ENCODE results near the gene GPAM.
"Not testable (repeated sequence)": the region's sequence is repeated elsewhere in the genome, so short reads cannot be mapped to it uniquely, and the experiment has no call there.

The GPAM gene

GRCh38 chr10:112183329-112184051, at the start of gene GPAM:
Gene GPAM, minus strand, starts transcription at chr10:112183765. Its CDS starts 1,981 bp downstream, at chr10:112181784.
- H3K4me3 ChIP-seq: peak within 1 kb of the TSS; percentile 62 to 90 (median 78)

GRCh38 chr10:112232670-112233069, 49.1 kb upstream of the GPAM start:
- Histone ChIP-seq H3K4me3 (no peak overlapping the region), H3K27ac (no peak overlapping the region)

More at GRCh38 chr10:112183329-112184051, at the start of gene GPAM:
- peak within 1 kb of the TSS; percentile 13 to 86 (median 76) for H3K27ac ChIP-seq

GRCh38 chr10:112231602-112232400, 48.2 kb upstream of the GPAM start:
- Histone ChIP-seq H3K4me3 (no peak overlapping the region), H3K27ac (no peak overlapping the region)

- Histone ChIP-seq H3K4me3 (no peak overlapping the region), H3K27ac (no peak overlapping the region)
Measured at GRCh38 chr10:112230325-112230988, 46.9 kb upstream of the GPAM start.

- no peak overlapping the region for H3K27ac ChIP-seq
- no peak overlapping the region for H3K4me3 ChIP-seq
Measured at GRCh38 chr10:112229901-112230300, 46.3 kb upstream of the GPAM start.

GRCh38 chr10:112229096-112229495, 45.5 kb upstream of the GPAM start:
- no peak overlapping the region for H3K4me3 ChIP-seq
- no peak overlapping the region for H3K27ac ChIP-seq

- not testable (repeated sequence) for H3K27ac ChIP-seq, H3K4me3 ChIP-seq
Measured at GRCh38 chr10:112228366-112229088, 45.0 kb upstream of the GPAM start.

- H3K4me3 ChIP-seq: no peak overlapping the region
- no peak overlapping the region for H3K27ac ChIP-seq
Measured at GRCh38 chr10:112227331-112227987, 43.9 kb upstream of the GPAM start.

- Histone ChIP-seq H3K27ac (no peak overlapping the region), H3K4me3 (no peak overlapping the region)
Measured at GRCh38 chr10:112226439-112227248, 43.1 kb upstream of the GPAM start.

GRCh38 chr10:112225771-112226438, 42.3 kb upstream of the GPAM start:
- Histone ChIP-seq H3K27ac (no peak overlapping the region), H3K4me3 (no peak overlapping the region)

GRCh38 chr10:112224933-112225529, 41.5 kb upstream of the GPAM start:
- Histone ChIP-seq H3K27ac (no peak overlapping the region), H3K4me3 (no peak overlapping the region)

- no peak overlapping the region for H3K27ac ChIP-seq
- H3K4me3 ChIP-seq: no peak overlapping the region
Measured at GRCh38 chr10:112223725-112224124, 40.2 kb upstream of the GPAM start.

GRCh38 chr10:112222799-112223198, 39.2 kb upstream of the GPAM start:
- Histone ChIP-seq H3K27ac (no peak overlapping the region), H3K4me3 (no peak overlapping the region)

- Histone ChIP-seq H3K27ac (no peak overlapping the region), H3K4me3 (no peak overlapping the region)
Measured at GRCh38 chr10:112221545-112221944, 38.0 kb upstream of the GPAM start.

GRCh38 chr10:112218960-112219359, 35.4 kb upstream of the GPAM start:
- no peak overlapping the region for H3K4me3 ChIP-seq
- no peak overlapping the region for H3K27ac ChIP-seq

GRCh38 chr10:112218036-112218390, 34.4 kb upstream of the GPAM start:
- no peak overlapping the region for H3K4me3 ChIP-seq
- no peak overlapping the region for H3K27ac ChIP-seq

GRCh38 chr10:112217386-112218035, 33.9 kb upstream of the GPAM start:
- no peak overlapping the region for H3K4me3 ChIP-seq
- no peak overlapping the region for H3K27ac ChIP-seq

Data from skin epidermis (tissue), 12 donors.